Bronchial epithelial cell (primary cell): Measurements from ENCODE around the gene CDIPT. TPM values are rescaled to one million over a fixed set of nuclear protein-coding genes. Genes with fewer than 3 reads are reported as not detected.

Source experiments
- DNase-seq: peaks from one replicate; pipeline ENCODE4 v3.0.0-alpha.2; 2010; ENCODE audit warnings: low read depth
- FAIRE-seq: peaks from 2 replicates; lab custom pipeline; 2011; peaks lifted over from hg19 to GRCh38; lab: Jason Lieb, UNC
- H3K27me3 ChIP-seq: 2 replicates; pipeline ENCODE4 v1.5.1; 2011; ENCODE audit warnings: low read length; ENCODE audit not compliant: control insufficient read depth, insufficient read depth
- H3K36me3 ChIP-seq: 2 replicates; pipeline ENCODE4 v1.5.1; 2011; ENCODE audit warnings: low read length; ENCODE audit not compliant: control insufficient read depth, insufficient read depth
- H3K4me3 ChIP-seq: 2 replicates; pipeline ENCODE4 v1.5.1; 2011; ENCODE audit warnings: mild to moderate bottlenecking, low read depth, low read length, control low read depth
- CTCF ChIP-seq: IDR thresholded peaks from 2 replicates; pipeline ENCODE4 v1.5.1; 2011; ENCODE audit warnings: mild to moderate bottlenecking, moderate library complexity, low read length, control low read depth, inconsistent platforms; ENCODE audit not compliant: insufficient read depth, severe bottlenecking
- total RNA-seq: library from RNA; depleted of rRNA; stranded (reverse); fragments of >200 nt; gene quantifications from 2 replicates; pipeline ENCODE4 v1.2.1, GENCODE V29; 2014

CDIPT gene
- total RNA-seq, 1 donor from 2014 or later = 53.2 TPM

- no peak overlapping the region for H3K4me3 ChIP-seq
- no peak for TF ChIP-seq CTCF
- no peak for DNase-seq
- peaks cover 5% of the 10 kb centered on the region for H3K36me3 ChIP-seq
- no peak for FAIRE-seq
- no peaks in the 10 kb centered on the region for H3K27me3 ChIP-seq
These were observed 48.4 kb downstream of the CDIPT start for GRCh38 chr16:29814592-29814991.

GRCh38 chr16:29813644-29814562 lies 49.1 kb downstream of the CDIPT start:
- FAIRE-seq = no peak
- H3K4me3 ChIP-seq = no peak overlapping the region
- H3K36me3 ChIP-seq = peaks cover 8% of the 10 kb centered on the region

GRCh38 chr16:29812754-29813643 lies 50.0 kb downstream of the CDIPT start:
- FAIRE-seq = no peak
- peaks cover 13% of the 10 kb centered on the region for H3K36me3 ChIP-seq
- TF ChIP-seq CTCF = no peak
- no peaks in the 10 kb centered on the region for H3K27me3 ChIP-seq
- H3K4me3 ChIP-seq = no peak overlapping the region
- no peak for DNase-seq

More at GRCh38 chr16:29813644-29814562, 49.1 kb downstream of the CDIPT start:
- DNase-seq = no peak
- H3K27me3 ChIP-seq = no peaks in the 10 kb centered on the region
- TF ChIP-seq CTCF = no peak

- peaks cover 13% of the 10 kb centered on the region for H3K36me3 ChIP-seq
- TF ChIP-seq CTCF = no peak
- no peaks in the 10 kb centered on the region for H3K27me3 ChIP-seq
- DNase-seq = no peak
- no peak for FAIRE-seq
- H3K4me3 ChIP-seq = peak within 1 kb of the TSS; percentile 32
These were observed 50.9 kb downstream of the CDIPT start, which contains the start of gene PRRT2 for GRCh38 chr16:29811896-29812665. Gene PRRT2 (plus strand): TSS chr16:29812193. CDS start chr16:29813055, 862 bp downstream.

- DNase-seq (peak; percentile 93), FAIRE-seq (no peak)
- H3K36me3 ChIP-seq = peaks cover 13% of the 10 kb centered on the region
- TF ChIP-seq CTCF = no peak
- peak overlapping the region; percentile 32 for H3K4me3 ChIP-seq
- no peaks in the 10 kb centered on the region for H3K27me3 ChIP-seq
These were observed 51.7 kb downstream of the CDIPT start for GRCh38 chr16:29811170-29811895.
